ENCODE data around the gene AFP. TPM values are rescaled to one million over a fixed set of nuclear protein-coding genes. Genes with fewer than 3 reads are reported as not detected.

Gene AFP
- total and polyA plus RNA-seq, 2 of the 13 experiments (the other 11 are each of a cell fraction or from before 2014, with no cell fraction given): 9,434 to 13,105 TPM

GRCh38 chr4:73388887-73389286 is 47.1 kb upstream of the AFP start (continued):
- TF ChIP-seq TAF1 (CRISPR knock-in tag; IDR thresholded peaks at IDR 0.05): no peak
- no peak for TF ChIP-seq ZNF383 (CRISPR knock-in tag; IDR thresholded peaks at IDR 0.05; ENCODE audit: borderline replicate concordance)
- TF ChIP-seq ONECUT2 (CRISPR knock-in tag; IDR thresholded peaks at IDR 0.05): no peak
- TF ChIP-seq ZKSCAN8 (CRISPR knock-in tag; IDR thresholded peaks at IDR 0.05; ENCODE audit: borderline replicate concordance): peak; percentile 41; the same call in 1 of the 2 replicates
- TF ChIP-seq ZEB1 (IDR thresholded peaks at IDR 0.05; ENCODE audit: insufficient replicate concordance, low read depth): no peak
- TF ChIP-seq ATF7 (IDR thresholded peaks at IDR 0.05): no peak
- no peak for TF ChIP-seq ATF7 (CRISPR knock-in tag; IDR thresholded peaks at IDR 0.05)
- TF ChIP-seq HCFC1 (IDR thresholded peaks at IDR 0.05; ENCODE audit: low read depth, low read length): no peak
- peak; percentile 94 for TF ChIP-seq MIXL1 (CRISPR knock-in tag; IDR thresholded peaks at IDR 0.05)
- peak; percentile 31; the same call in 1 of the 2 replicates for TF ChIP-seq REPIN1 (CRISPR knock-in tag; IDR thresholded peaks at IDR 0.05; ENCODE audit: borderline replicate concordance, low read depth)
- TF ChIP-seq FOXP4 (CRISPR knock-in tag; IDR thresholded peaks at IDR 0.05): peak; percentile 90
- peak; percentile 86 for TF ChIP-seq GATAD2A (CRISPR knock-in tag; IDR thresholded peaks at IDR 0.05)
- TF ChIP-seq PITX1 (CRISPR knock-in tag; IDR thresholded peaks at IDR 0.05): peak; percentile 95
- TF ChIP-seq, protein P1, sequence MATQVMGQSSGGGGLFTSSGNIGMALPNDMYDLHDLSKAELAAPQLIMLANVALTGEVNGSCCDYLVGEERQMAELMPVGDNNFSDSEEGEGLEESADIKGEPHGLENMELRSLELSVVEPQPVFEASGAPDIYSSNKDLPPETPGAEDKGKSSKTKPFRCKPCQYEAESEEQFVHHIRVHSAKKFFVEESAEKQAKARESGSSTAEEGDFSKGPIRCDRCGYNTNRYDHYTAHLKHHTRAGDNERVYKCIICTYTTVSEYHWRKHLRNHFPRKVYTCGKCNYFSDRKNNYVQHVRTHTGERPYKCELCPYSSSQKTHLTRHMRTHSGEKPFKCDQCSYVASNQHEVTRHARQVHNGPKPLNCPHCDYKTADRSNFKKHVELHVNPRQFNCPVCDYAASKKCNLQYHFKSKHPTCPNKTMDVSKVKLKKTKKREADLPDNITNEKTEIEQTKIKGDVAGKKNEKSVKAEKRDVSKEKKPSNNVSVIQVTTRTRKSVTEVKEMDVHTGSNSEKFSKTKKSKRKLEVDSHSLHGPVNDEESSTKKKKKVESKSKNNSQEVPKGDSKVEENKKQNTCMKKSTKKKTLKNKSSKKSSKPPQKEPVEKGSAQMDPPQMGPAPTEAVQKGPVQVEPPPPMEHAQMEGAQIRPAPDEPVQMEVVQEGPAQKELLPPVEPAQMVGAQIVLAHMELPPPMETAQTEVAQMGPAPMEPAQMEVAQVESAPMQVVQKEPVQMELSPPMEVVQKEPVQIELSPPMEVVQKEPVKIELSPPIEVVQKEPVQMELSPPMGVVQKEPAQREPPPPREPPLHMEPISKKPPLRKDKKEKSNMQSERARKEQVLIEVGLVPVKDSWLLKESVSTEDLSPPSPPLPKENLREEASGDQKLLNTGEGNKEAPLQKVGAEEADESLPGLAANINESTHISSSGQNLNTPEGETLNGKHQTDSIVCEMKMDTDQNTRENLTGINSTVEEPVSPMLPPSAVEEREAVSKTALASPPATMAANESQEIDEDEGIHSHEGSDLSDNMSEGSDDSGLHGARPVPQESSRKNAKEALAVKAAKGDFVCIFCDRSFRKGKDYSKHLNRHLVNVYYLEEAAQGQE (IDR thresholded peaks at IDR 0.05; ENCODE audit: borderline replicate concordance in 1 of 2, low read depth in 1 of 2, low read length in 2 of 2): peak in 1 of 2 experiments; percentile 46; a peak in 1 of 4 replicates
- no peak for TF ChIP-seq MNT (IDR thresholded peaks at IDR 0.05)
- TF ChIP-seq MYC (CRISPR knock-in tag; IDR thresholded peaks at IDR 0.05; ENCODE audit: borderline replicate concordance): no peak
- TF ChIP-seq, protein P2, sequence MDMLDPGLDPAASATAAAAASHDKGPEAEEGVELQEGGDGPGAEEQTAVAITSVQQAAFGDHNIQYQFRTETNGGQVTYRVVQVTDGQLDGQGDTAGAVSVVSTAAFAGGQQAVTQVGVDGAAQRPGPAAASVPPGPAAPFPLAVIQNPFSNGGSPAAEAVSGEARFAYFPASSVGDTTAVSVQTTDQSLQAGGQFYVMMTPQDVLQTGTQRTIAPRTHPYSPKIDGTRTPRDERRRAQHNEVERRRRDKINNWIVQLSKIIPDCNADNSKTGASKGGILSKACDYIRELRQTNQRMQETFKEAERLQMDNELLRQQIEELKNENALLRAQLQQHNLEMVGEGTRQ (IDR thresholded peaks at IDR 0.05; ENCODE audit: low read depth, low read length): no peak
- TF ChIP-seq, protein P2 (CRISPR knock-in tag; IDR thresholded peaks at IDR 0.05; ENCODE audit: borderline replicate concordance): no peak
- TF ChIP-seq DDIT3 (CRISPR knock-in tag; IDR thresholded peaks at IDR 0.05): no peak
- 0 out of 2 replicates have a peak, but pooled peaks have one; percentile 36 for TF ChIP-seq POGZ (CRISPR knock-in tag; IDR thresholded peaks at IDR 0.05)
- peak; percentile 90 for TF ChIP-seq NR2F2 (IDR thresholded peaks at IDR 0.05; ENCODE audit: borderline replicate concordance, low read depth)
- peak; percentile 84 for TF ChIP-seq HDAC2 (CRISPR knock-in tag; IDR thresholded peaks at IDR 0.05)
- TF ChIP-seq SALL1 (CRISPR knock-in tag; IDR thresholded peaks at IDR 0.05): peak; percentile 34; the same call in 1 of the 2 replicates
